ENCODE data around the gene SIGLECL1. TPM values are rescaled to one million over a fixed set of nuclear protein-coding genes. Genes with fewer than 3 reads are reported as not detected.
"Not testable (repeated sequence)": the region's sequence is repeated elsewhere in the genome, so short reads cannot be mapped to it uniquely, and the experiment has no call there.

The SIGLECL1 gene
- not detected for polyA plus RNA-seq

GRCh38 chr19:51250786-51251467, at the start of gene SIGLECL1:
Gene SIGLECL1 (plus strand): TSS chr19:51251080. CDS start chr19:51264073, 12,993 bp downstream.
- H3K27ac ChIP-seq (ENCODE audit: low read depth, low read length), result no peak within 1 kb of the TSS
- WGBS, 3 donors, result 91 to 95% (median 93%) methylated on average over 23 of the region's 23 CpGs

GRCh38 chr19:51201712-51202111, 49.2 kb upstream of the SIGLECL1 start:
- WGBS, 3 donors, result 41 to 55% (median 54%) methylated on average over 5 of the region's 5 CpGs
- no peak overlapping the region for H3K27ac ChIP-seq (ENCODE audit: low read depth, low read length)

- WGBS, 3 donors, result 40 to 55% (median 44%) methylated on average over 3 of the region's 3 CpGs
- H3K27ac ChIP-seq (ENCODE audit: low read depth, low read length), result no peak overlapping the region
These were observed 47.0 kb upstream of the SIGLECL1 start for GRCh38 chr19:51203916-51204315.

GRCh38 chr19:51204321-51204720, 46.6 kb upstream of the SIGLECL1 start:
- 68 to 74% (median 68%) methylated on average over 6 of the region's 6 CpGs for WGBS, 3 donors
- H3K27ac ChIP-seq (ENCODE audit: low read depth, low read length), result no peak overlapping the region

GRCh38 chr19:51207747-51208146, 43.1 kb upstream of the SIGLECL1 start:
- 39 to 69% (median 62%) methylated on average over 2 of the region's 2 CpGs for WGBS, 3 donors
- no peak overlapping the region for H3K27ac ChIP-seq (ENCODE audit: low read depth, low read length)

- 80 to 82% (median 80%) methylated on average over 6 of the region's 6 CpGs for WGBS, 3 donors
- no peak overlapping the region for H3K27ac ChIP-seq (ENCODE audit: low read depth, low read length)
These were observed 40.6 kb upstream of the SIGLECL1 start for GRCh38 chr19:51210191-51210784.

GRCh38 chr19:51210874-51211361, 40.0 kb upstream of the SIGLECL1 start:
- WGBS, 3 donors, result 35 to 56% (median 39%) methylated on average over 13 of the region's 13 CpGs

GRCh38 chr19:51211833-51212232, 39.0 kb upstream of the SIGLECL1 start:
- no peak overlapping the region for H3K27ac ChIP-seq (ENCODE audit: low read depth, low read length)
- 72 to 91% (median 88%) methylated on average over 9 of the region's 9 CpGs for WGBS, 3 donors

More at GRCh38 chr19:51210874-51211361, 40.0 kb upstream of the SIGLECL1 start:
- H3K27ac ChIP-seq (ENCODE audit: low read depth, low read length), result not testable (repeated sequence)

GRCh38 chr19:51219307-51219706, 31.6 kb upstream of the SIGLECL1 start:
- H3K27ac ChIP-seq (ENCODE audit: low read depth, low read length), result no peak overlapping the region

GRCh38 chr19:51219971-51220370, 30.9 kb upstream of the SIGLECL1 start:
- 52 to 94% (median 87%) methylated on average over 1 of the region's 1 CpG for WGBS, 3 donors

More at GRCh38 chr19:51219307-51219706, 31.6 kb upstream of the SIGLECL1 start:
- 54 to 58% (median 55%) methylated on average over 1 of the region's 1 CpG for WGBS, 3 donors

GRCh38 chr19:51220996-51221395, 29.9 kb upstream of the SIGLECL1 start:
- no peak overlapping the region for H3K27ac ChIP-seq (ENCODE audit: low read depth, low read length)

More at GRCh38 chr19:51219971-51220370, 30.9 kb upstream of the SIGLECL1 start:
- no peak overlapping the region for H3K27ac ChIP-seq (ENCODE audit: low read depth, low read length)

GRCh38 chr19:51224163-51224641, 26.7 kb upstream of the SIGLECL1 start:
- H3K27ac ChIP-seq (ENCODE audit: low read depth, low read length), result no peak overlapping the region
- 28 to 42% (median 40%) methylated on average over 3 of the region's 3 CpGs for WGBS, 3 donors

- 42 to 55% (median 54%) methylated on average over 11 of the region's 11 CpGs for WGBS, 3 donors
- not testable (repeated sequence) for H3K27ac ChIP-seq (ENCODE audit: low read depth, low read length)
These were observed 25.9 kb upstream of the SIGLECL1 start, which contains the start of gene CD33 for GRCh38 chr19:51224898-51225393. Gene CD33 (plus strand): TSS chr19:51225080. CDS start chr19:51225119, 39 bp downstream.

- 36 to 39% (median 38%) methylated on average over 3 of the region's 3 CpGs for WGBS, 3 donors
- no peak overlapping the region for H3K27ac ChIP-seq (ENCODE audit: low read depth, low read length)
These were observed 24.8 kb upstream of the SIGLECL1 start for GRCh38 chr19:51226067-51226466.

- H3K27ac ChIP-seq (ENCODE audit: low read depth, low read length), result no peak overlapping the region
- 42 to 55% (median 44%) methylated on average over 2 of the region's 2 CpGs for WGBS, 3 donors
These were observed 23.6 kb upstream of the SIGLECL1 start for GRCh38 chr19:51227326-51227725.

- 89 to 96% (median 90%) methylated on average over 2 of the region's 2 CpGs for WGBS, 3 donors
- H3K27ac ChIP-seq (ENCODE audit: low read depth, low read length), result no peak overlapping the region
These were observed 22.9 kb upstream of the SIGLECL1 start for GRCh38 chr19:51227966-51228365.

GRCh38 chr19:51240866-51241265, 10.0 kb upstream of the SIGLECL1 start:
- H3K27ac ChIP-seq (ENCODE audit: low read depth, low read length), result no peak overlapping the region
- 81 to 93% (median 83%) methylated on average over 7 of the region's 7 CpGs for WGBS, 3 donors

GRCh38 chr19:51242881-51243630, 7.8 kb upstream of the SIGLECL1 start:
- no peak overlapping the region for H3K27ac ChIP-seq (ENCODE audit: low read depth, low read length)
- 65 to 71% (median 68%) methylated on average over 8 of the region's 8 CpGs for WGBS, 3 donors

GRCh38 chr19:51246164-51246552, 4.7 kb upstream of the SIGLECL1 start:
- WGBS, 3 donors, result 36 to 55% (median 53%) methylated on average over 5 of the region's 5 CpGs
- no peak overlapping the region for H3K27ac ChIP-seq (ENCODE audit: low read depth, low read length)

Measured in adipose tissue (tissue), 3 donors.